ENCODE data around the gene NR4A2. TPM values are rescaled to one million over a fixed set of nuclear protein-coding genes. Genes with fewer than 3 reads are reported as not detected.

The NR4A2 gene
- total RNA-seq, 1 experiment from 2014 or later = 12.0 TPM

DNA sequence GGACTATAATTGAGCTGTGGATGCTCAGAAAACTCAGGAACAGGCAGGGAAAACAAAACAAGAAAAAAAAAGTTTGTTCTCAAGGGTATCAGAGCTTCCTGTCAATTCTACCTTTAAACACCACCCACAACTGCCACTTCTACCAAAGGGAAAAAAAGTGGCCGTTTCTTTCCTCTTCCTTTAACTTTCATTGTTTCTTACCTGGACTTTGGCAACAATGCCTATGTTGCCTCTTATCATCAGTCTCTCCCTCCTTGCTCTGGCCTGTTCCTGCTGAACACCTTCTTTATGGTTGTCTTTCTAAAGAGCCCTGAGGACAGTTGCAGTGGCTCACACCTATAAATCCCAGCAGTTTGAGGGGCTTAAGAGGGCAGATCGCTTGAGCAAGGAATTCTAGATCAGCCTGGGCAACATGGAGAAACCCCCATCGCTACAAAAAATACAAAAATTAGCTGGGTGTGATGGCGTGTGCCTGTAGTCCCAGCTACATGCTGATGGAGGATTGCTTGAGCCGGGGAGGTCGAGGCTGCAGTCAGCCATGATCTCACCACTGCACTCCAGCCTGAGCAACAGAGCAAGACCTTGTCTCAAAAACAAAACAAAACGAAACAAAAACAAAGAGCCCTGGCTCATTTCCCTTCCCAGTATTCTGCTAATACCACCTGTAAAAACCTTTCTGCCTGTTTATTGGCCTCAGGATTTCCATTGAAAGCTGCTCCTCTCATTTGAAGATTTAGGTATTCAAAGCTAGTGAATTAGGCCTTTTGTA is 18.0 kb upstream of the NR4A2 start:
- no TSS peak for BruUV-seq (replicated peaks)
- intact Hi-C loops (cut with micrococcal nuclease) = no loop called here
- Histone ChIP-seq H3K4me2 (ENCODE audit: low read length) (no peak overlapping the region), H3K9ac (ENCODE audit: low read length) (no peak overlapping the region), H3K36me3 (ENCODE audit: low read depth, low read length) (no peaks in the 10 kb centered on the region), H4K20me1 (ENCODE audit: low read length) (no peaks in the 10 kb centered on the region), H3K4me1 (ENCODE audit: insufficient read depth, low read length) (peaks cover 7% of the 10 kb centered on the region), H3K79me2 (ENCODE audit: low read length) (no peaks in the 10 kb centered on the region), H3K9me2 (replicated peaks; ENCODE audit: low read length) (no peaks in the 10 kb centered on the region), H3F3A (ENCODE audit: low read length, unreplicated experiment) (no peaks in the 10 kb centered on the region), H3K27me3 (ENCODE audit: low read length) (no peaks in the 10 kb centered on the region), H3K27ac (ENCODE audit: low read length) (no peak overlapping the region), H3K9me3 (ENCODE audit: low read length) (no peaks in the 10 kb centered on the region), H3K4me3 (ENCODE audit: low read length) (no peak overlapping the region), H2AFZ (ENCODE audit: low read length) (no peak overlapping the region)
- POLR2A ChIA-PET (ENCODE audit: unreplicated experiment) = no interaction called here
- no peak for DNase-seq
- CTCF ChIA-PET = no interaction called here
- no peak for ATAC-seq
- no peak for TF ChIP-seq EZH2 (IDR thresholded peaks at IDR 0.05; ENCODE audit: low read length, unreplicated experiment)
- TF ChIP-seq, protein P1, sequence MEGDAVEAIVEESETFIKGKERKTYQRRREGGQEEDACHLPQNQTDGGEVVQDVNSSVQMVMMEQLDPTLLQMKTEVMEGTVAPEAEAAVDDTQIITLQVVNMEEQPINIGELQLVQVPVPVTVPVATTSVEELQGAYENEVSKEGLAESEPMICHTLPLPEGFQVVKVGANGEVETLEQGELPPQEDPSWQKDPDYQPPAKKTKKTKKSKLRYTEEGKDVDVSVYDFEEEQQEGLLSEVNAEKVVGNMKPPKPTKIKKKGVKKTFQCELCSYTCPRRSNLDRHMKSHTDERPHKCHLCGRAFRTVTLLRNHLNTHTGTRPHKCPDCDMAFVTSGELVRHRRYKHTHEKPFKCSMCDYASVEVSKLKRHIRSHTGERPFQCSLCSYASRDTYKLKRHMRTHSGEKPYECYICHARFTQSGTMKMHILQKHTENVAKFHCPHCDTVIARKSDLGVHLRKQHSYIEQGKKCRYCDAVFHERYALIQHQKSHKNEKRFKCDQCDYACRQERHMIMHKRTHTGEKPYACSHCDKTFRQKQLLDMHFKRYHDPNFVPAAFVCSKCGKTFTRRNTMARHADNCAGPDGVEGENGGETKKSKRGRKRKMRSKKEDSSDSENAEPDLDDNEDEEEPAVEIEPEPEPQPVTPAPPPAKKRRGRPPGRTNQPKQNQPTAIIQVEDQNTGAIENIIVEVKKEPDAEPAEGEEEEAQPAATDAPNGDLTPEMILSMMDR (conservative IDR thresholded peaks at IDR 0.05; ENCODE audit: low read depth, low read length) = no peak
- no peak for TF ChIP-seq EZH2phosphoT487 (IDR thresholded peaks at IDR 0.05; ENCODE audit: borderline replicate concordance, low read length)

DNA sequence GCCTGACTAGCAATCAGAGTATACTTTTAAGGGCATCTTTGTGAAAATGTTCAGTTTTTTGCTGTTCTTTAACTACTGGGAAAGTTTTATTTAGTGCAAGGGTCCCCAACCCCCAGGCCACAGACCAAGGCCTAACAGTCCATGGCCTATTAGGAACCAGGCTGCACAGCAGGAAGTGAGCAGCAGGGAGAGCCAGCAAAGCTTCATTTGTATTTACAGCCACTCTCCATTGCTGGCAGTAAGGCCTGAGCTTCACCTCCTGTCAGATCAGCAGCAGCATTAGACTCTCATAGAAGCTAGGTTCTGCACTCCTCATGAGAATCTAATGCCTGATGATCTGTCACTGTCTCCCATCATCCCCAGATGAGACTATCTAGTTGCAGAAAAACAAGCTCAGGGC is 17.1 kb upstream of the NR4A2 start:
- peak; percentile 24; the same call in 1 of the 2 replicates for ATAC-seq
- H3K9ac ChIP-seq (ENCODE audit: low read length) = no peak overlapping the region
- no peak for DNase-seq
- CTCF ChIA-PET = no interaction called here
- no peaks in the 10 kb centered on the region for H3K9me3 ChIP-seq (ENCODE audit: low read length)
- no peaks in the 10 kb centered on the region for H4K20me1 ChIP-seq (ENCODE audit: low read length)
- no TSS peak for BruUV-seq (replicated peaks)
- no peaks in the 10 kb centered on the region for H3K36me3 ChIP-seq (ENCODE audit: low read depth, low read length)
- peaks cover 14% of the 10 kb centered on the region for H3K4me1 ChIP-seq (ENCODE audit: insufficient read depth, low read length)
- no peaks in the 10 kb centered on the region for H3K79me2 ChIP-seq (ENCODE audit: low read length)
- no peak overlapping the region for H2AFZ ChIP-seq (ENCODE audit: low read length)
- no peak for TF ChIP-seq EZH2phosphoT487 (IDR thresholded peaks at IDR 0.05; ENCODE audit: borderline replicate concordance, low read length)
- TF ChIP-seq, protein P1 (conservative IDR thresholded peaks at IDR 0.05; ENCODE audit: low read depth, low read length) = no peak
- TF ChIP-seq EZH2 (IDR thresholded peaks at IDR 0.05; ENCODE audit: low read length, unreplicated experiment) = no peak
- no peaks in the 10 kb centered on the region for H3F3A ChIP-seq (ENCODE audit: low read length, unreplicated experiment)
- POLR2A ChIA-PET (ENCODE audit: unreplicated experiment) = no interaction called here
- H3K4me2 ChIP-seq (ENCODE audit: low read length) = no peak overlapping the region
- H3K27me3 ChIP-seq (ENCODE audit: low read length) = no peaks in the 10 kb centered on the region
- no peak overlapping the region for H3K4me3 ChIP-seq (ENCODE audit: low read length)
- intact Hi-C loops (cut with micrococcal nuclease) = no loop called here
- no peaks in the 10 kb centered on the region for H3K9me2 ChIP-seq (replicated peaks; ENCODE audit: low read length)
- no peak overlapping the region for H3K27ac ChIP-seq (ENCODE audit: low read length)

DNA sequence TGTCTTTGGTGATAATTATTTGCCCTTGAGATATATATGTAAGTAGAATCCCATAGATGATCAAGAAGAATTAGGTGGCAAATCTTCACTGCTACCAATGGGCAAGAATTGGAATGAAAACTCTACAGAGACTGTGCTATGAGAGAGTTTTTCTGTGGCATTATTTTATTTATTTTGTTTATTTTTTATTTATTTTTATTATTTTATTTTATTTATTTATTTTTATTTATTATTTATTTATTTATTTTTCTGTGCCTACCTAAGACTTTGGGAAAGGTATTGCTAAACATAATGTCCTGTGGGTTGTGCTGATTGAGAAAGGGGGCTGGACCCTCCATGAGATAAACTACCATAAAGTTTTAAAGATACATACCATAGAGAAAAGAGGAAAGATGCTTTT is 16.6 kb upstream of the NR4A2 start:
- ChIA-PET CTCF (no interaction called here), POLR2A (ENCODE audit: unreplicated experiment) (no interaction called here)
- H4K20me1 ChIP-seq (ENCODE audit: low read length) = no peaks in the 10 kb centered on the region
- DNase-seq (no peak), ATAC-seq (no peak)
- BruUV-seq (replicated peaks) = no TSS peak
- H3K4me2 ChIP-seq (ENCODE audit: low read length) = no peak overlapping the region
- H3K27me3 ChIP-seq (ENCODE audit: low read length) = no peaks in the 10 kb centered on the region
- no peaks in the 10 kb centered on the region for H3K79me2 ChIP-seq (ENCODE audit: low read length)
- peaks cover 17% of the 10 kb centered on the region for H3K4me1 ChIP-seq (ENCODE audit: insufficient read depth, low read length)
- no peaks in the 10 kb centered on the region for H3K36me3 ChIP-seq (ENCODE audit: low read depth, low read length)
- no peaks in the 10 kb centered on the region for H3K9me3 ChIP-seq (ENCODE audit: low read length)
- no peak overlapping the region for H3K27ac ChIP-seq (ENCODE audit: low read length)
- H3K9ac ChIP-seq (ENCODE audit: low read length) = no peak overlapping the region
- no peaks in the 10 kb centered on the region for H3F3A ChIP-seq (ENCODE audit: low read length, unreplicated experiment)
- H3K9me2 ChIP-seq (replicated peaks; ENCODE audit: low read length) = no peaks in the 10 kb centered on the region
- intact Hi-C loops (cut with micrococcal nuclease) = no loop called here
- no peak overlapping the region for H3K4me3 ChIP-seq (ENCODE audit: low read length)
- TF ChIP-seq EZH2phosphoT487 (IDR thresholded peaks at IDR 0.05; ENCODE audit: borderline replicate concordance, low read length) = no peak
- no peak for TF ChIP-seq EZH2 (IDR thresholded peaks at IDR 0.05; ENCODE audit: low read length, unreplicated experiment)
- TF ChIP-seq, protein P1 (conservative IDR thresholded peaks at IDR 0.05; ENCODE audit: low read depth, low read length) = no peak
- H2AFZ ChIP-seq (ENCODE audit: low read length) = no peak overlapping the region

Measured in PC-3 (cell line).